ENCODE results near the gene BTBD17. TPM values are rescaled to one million over a fixed set of nuclear protein-coding genes. Genes with fewer than 3 reads are reported as not detected.

Gene BTBD17
- total RNA-seq, 1 donor from 2014 or later, result not detected

DNA sequence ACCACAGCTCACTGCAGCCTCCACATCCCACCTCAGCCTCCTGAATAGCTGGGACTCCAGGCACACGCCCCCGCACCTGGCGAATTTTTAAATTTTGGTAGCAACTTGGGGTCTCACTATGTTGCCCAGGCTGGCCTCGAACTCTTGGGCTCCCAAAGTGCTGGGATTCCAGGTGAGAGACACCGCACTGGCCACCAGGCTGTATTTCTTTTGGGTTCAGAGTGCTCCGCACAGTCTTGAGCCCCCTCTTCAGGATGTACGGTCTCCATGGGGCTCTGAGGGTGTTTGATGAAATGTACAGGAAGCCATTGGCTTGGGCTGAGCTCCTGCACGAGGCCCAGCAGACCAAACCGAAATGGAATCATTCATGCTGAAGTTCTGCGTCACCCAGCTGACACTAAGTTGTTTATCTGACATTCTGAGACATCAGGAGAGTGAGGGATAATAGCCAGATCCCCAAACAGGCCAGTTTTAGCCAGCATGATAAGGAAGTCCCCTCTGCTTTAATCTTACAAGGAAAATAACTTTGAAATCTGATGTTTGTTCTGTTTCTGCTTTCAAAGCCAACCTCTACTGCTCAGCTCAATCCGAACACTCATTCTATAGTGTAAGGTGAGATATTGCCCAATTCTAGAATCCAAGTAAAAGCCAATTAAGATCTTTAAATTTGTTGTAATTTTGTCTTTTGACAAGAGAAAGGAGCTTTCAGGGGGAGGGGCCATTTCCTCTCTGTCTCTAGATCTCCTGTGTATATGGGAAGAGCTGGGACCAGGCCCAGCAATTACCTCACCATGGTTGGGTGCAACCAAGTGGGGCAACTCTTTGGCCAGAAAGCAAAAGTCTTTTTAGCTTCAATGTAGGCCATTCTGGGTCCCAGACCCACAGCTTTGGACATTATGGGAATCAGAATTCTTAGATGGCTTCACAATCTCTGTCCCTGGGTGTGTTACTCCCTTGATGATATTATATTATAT, 29.3 kb upstream of the BTBD17 start:
- no peaks in the 10 kb centered on the region for H3K9me3 Mint-ChIP-seq (ENCODE audit: low read depth)

DNA sequence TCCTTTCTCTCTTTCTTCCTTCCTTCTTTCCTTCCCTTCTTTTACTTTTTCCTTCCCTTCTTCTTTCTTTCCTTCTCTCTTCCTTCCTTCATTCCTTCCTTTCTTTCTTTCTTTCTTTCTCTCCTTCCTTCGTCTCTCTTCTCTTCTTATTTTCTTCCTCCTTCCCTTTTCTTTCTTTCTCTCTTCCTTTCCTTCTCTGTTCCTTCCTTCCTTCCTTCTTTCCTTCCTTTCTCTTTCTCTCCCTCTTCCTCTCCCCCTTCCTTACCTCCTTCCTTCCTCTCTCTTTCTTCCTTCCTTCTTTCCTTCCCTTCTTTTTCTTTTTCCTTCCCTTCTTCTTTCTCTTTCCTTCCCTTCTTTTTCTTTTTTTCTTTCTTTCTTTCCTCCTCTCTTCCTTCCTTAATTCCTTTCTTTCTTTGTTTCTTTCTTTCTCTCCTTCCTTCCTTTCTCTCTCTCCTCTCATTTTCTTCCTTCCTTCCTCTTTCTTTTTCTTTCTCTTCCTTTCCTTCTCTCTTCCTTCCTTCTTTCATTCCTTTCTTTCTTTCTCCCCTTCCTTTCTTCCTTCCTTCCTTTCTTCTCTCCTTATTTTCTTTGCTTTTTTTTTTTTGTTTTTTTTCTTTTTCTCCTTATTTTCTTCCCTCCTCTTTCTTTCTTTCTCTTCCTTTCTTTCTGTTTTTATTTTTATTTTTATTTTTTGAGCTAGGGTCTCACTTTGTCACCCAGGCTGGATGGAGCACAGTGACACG, 28.4 kb upstream of the BTBD17 start:
- peaks cover 4% of the 10 kb centered on the region for H3K27me3 Mint-ChIP-seq (ENCODE audit: low read depth)
- DNase-seq (ENCODE audit: low spot score), result no peak
- no peaks in the 10 kb centered on the region for H3K36me3 Mint-ChIP-seq (ENCODE audit: low read depth)
- no peak overlapping the region for H3K27ac Mint-ChIP-seq (ENCODE audit: unreplicated experiment)
- H3K4me3 Mint-ChIP-seq (ENCODE audit: unreplicated experiment), result no peak overlapping the region
- H3K9me3 Mint-ChIP-seq (ENCODE audit: low read depth), result no peaks in the 10 kb centered on the region
- TF ChIP-seq, protein P1, sequence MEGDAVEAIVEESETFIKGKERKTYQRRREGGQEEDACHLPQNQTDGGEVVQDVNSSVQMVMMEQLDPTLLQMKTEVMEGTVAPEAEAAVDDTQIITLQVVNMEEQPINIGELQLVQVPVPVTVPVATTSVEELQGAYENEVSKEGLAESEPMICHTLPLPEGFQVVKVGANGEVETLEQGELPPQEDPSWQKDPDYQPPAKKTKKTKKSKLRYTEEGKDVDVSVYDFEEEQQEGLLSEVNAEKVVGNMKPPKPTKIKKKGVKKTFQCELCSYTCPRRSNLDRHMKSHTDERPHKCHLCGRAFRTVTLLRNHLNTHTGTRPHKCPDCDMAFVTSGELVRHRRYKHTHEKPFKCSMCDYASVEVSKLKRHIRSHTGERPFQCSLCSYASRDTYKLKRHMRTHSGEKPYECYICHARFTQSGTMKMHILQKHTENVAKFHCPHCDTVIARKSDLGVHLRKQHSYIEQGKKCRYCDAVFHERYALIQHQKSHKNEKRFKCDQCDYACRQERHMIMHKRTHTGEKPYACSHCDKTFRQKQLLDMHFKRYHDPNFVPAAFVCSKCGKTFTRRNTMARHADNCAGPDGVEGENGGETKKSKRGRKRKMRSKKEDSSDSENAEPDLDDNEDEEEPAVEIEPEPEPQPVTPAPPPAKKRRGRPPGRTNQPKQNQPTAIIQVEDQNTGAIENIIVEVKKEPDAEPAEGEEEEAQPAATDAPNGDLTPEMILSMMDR (IDR thresholded peaks at IDR 0.05), result no peak
- H3K4me1 Mint-ChIP-seq (ENCODE audit: low read depth), result peaks cover 29% of the 10 kb centered on the region

More for the DNA sequence above, 29.3 kb upstream of the BTBD17 start:
- Mint-ChIP-seq H3K36me3 (ENCODE audit: low read depth) (no peaks in the 10 kb centered on the region), H3K27ac (ENCODE audit: unreplicated experiment) (no peak overlapping the region), H3K27me3 (ENCODE audit: low read depth) (peaks cover 4% of the 10 kb centered on the region), H3K4me1 (ENCODE audit: low read depth) (peaks cover 30% of the 10 kb centered on the region), H3K4me3 (ENCODE audit: unreplicated experiment) (no peak overlapping the region)
- no peak for DNase-seq (ENCODE audit: low spot score)
- TF ChIP-seq, protein P1 (IDR thresholded peaks at IDR 0.05), result no peak

DNA sequence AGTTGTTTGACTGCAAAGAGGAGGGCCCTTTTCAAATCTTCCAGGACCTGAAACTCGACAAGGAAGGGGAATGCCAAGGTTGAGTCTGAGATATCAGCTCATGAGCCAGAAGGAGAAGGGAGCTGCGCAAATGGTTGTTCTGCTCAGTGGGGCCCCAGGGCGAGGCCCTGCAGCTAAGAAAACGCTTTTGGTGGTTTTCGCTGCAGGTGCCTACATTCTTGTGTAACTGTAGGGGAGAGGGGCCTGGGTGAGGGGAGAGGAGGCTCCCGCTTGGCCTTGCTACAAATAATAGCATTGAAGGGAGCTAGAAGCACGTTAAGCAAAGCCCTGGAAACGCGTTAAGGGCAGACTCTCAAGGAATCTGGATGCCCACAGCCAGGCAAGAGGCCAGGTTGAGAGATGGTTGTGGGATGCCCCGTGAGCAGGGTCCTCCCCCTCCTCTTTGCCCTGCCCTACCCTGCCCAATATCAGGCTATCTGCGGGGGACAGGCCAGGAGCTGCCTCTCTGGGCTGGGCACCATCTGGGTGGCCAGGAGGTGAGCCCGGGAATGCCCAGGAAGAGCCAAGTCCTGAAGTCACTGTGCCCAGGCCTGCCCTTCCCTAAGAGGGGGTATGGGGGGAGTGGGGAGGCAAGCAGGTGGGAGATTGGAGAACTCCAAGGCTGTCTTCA, 27.6 kb upstream of the BTBD17 start:
- no peak for DNase-seq (ENCODE audit: low spot score)
- Mint-ChIP-seq H3K4me1 (ENCODE audit: low read depth) (peaks cover 20% of the 10 kb centered on the region), H3K4me3 (ENCODE audit: unreplicated experiment) (no peak overlapping the region), H3K36me3 (ENCODE audit: low read depth) (no peaks in the 10 kb centered on the region), H3K27ac (ENCODE audit: unreplicated experiment) (no peak overlapping the region), H3K27me3 (ENCODE audit: low read depth) (peaks cover 4% of the 10 kb centered on the region), H3K9me3 (ENCODE audit: low read depth) (no peaks in the 10 kb centered on the region)
- TF ChIP-seq, protein P1 (IDR thresholded peaks at IDR 0.05), result no peak

DNA sequence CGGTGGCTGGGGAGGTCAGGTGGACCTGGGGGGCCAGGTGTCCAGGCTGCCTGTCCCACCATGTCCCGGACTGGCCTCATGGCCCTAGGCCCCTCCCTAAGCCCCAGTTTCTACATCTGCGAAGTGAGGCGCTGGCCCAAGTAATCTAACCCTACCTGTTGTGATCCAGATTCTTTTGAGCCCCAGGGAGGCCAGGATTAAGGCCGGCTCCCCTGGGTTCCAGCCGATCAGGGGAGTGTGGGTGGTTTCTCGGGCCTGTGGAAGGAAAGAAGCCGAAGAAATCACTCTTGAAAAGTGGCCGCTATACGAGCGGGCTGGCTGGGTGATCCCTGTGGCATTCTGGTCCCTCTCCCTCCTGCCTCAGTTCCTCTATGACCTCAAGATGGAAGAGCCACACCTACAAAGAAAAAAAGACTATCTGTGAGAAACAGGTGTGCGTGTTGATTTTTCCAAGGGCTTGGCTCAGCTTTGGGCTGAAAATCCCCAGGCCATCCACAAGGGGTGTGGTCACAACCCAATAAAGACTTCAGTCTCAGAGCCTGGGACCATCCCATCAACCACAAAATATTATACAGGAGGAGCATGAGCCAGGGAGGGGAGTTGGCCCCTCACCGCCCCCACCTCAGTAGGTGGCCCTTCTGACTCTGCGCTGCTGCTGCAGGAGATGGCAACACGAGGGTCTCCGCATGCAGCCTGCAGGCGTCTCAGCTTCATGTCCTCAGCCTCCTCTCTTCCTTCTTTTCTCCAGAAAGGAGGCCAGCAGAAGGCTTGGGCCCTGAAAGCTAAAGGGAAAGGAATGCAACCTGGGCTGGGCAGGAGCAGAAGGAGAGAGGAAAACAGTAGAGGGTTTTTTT, 25.9 kb upstream of the BTBD17 start:
- peaks cover 9% of the 10 kb centered on the region for H3K27me3 Mint-ChIP-seq (ENCODE audit: low read depth)
- TF ChIP-seq, protein P1 (IDR thresholded peaks at IDR 0.05), result no peak
- H3K4me1 Mint-ChIP-seq (ENCODE audit: low read depth), result peaks cover 9% of the 10 kb centered on the region
- no peaks in the 10 kb centered on the region for H3K36me3 Mint-ChIP-seq (ENCODE audit: low read depth)
- no peak for DNase-seq (ENCODE audit: low spot score)
- no peaks in the 10 kb centered on the region for H3K9me3 Mint-ChIP-seq (ENCODE audit: low read depth)
- no peak overlapping the region for H3K4me3 Mint-ChIP-seq (ENCODE audit: unreplicated experiment)
- H3K27ac Mint-ChIP-seq (ENCODE audit: unreplicated experiment), result no peak overlapping the region

All from chondrocyte (in vitro differentiated cells).